Measurements from ENCODE around the gene COG3. TPM values are rescaled to one million over a fixed set of nuclear protein-coding genes. Genes with fewer than 3 reads are reported as not detected.

The COG3 gene
- total and polyA plus RNA-seq, 2 of the 13 experiments (the other 11 are each of a cell fraction or from before 2014, with no cell fraction given), result 37.8 to 47.5 TPM

DNA sequence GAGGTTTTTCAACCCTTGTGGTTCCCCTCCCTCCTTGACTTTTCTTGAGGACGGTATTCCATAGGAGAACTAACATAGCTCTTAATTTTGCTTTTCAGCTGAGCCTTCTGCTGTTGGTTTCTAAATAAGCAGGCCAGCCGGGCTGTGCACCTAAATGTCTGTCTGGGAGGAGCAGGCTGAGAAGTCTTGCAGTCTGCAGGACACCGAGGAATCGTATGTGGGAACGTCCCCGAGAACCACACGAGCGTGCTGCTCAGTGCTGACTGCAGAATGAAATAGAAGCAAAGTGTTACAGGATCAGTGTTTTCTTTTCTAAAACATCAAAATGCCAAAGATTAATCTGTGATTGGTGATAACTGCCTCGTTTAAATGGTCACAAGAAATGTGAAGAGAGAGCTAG, 69.9 kb downstream of the COG3 start:
- DNase-seq (ENCODE audit: low spot score) (no peak), FAIRE-seq (no peak), ATAC-seq (no peak)
- intact Hi-C loops (cut with micrococcal nuclease; ENCODE audit: unreplicated experiment) (no loop called here), in situ Hi-C loops (cut with HindIII; ENCODE audit: extremely low pct_ligation_motif_present, low pct_unique_long_range_greater_than_20kb) (no loop called here)
- CTCF ChIA-PET (ENCODE audit: low intra/inter-chr PET ratio, low total read pairs), result no interaction called here
- no peak for TF ChIP-seq HMG20A (CRISPR knock-in tag; IDR thresholded peaks at IDR 0.05; ENCODE audit: borderline replicate concordance)
- no peak for TF ChIP-seq NFYC (CRISPR knock-in tag; IDR thresholded peaks at IDR 0.05)
- no peak for TF ChIP-seq ZFYVE20 (CRISPR knock-in tag; IDR thresholded peaks at IDR 0.05; ENCODE audit: borderline replicate concordance, low read depth)
- no peak for TF ChIP-seq ZNF292 (CRISPR knock-in tag; IDR thresholded peaks at IDR 0.05; ENCODE audit: borderline replicate concordance, low read depth)
- TF ChIP-seq ZNF3 (CRISPR knock-in tag; IDR thresholded peaks at IDR 0.05), result no peak
- no peak for TF ChIP-seq RCOR2 (CRISPR knock-in tag; IDR thresholded peaks at IDR 0.05)
- TF ChIP-seq SATB2 (CRISPR knock-in tag; IDR thresholded peaks at IDR 0.05), result no peak
- no peak for TF ChIP-seq ETS1 (CRISPR knock-in tag; IDR thresholded peaks at IDR 0.05)
- TF ChIP-seq POLR2AphosphoS5 (IDR thresholded peaks at IDR 0.05; ENCODE audit: low read depth, low read length), result no peak
- TF ChIP-seq ZNF431 (CRISPR knock-in tag; IDR thresholded peaks at IDR 0.05; ENCODE audit: borderline replicate concordance, low read depth), result no peak
- no peak for TF ChIP-seq ZNF263 (CRISPR knock-in tag; IDR thresholded peaks at IDR 0.05)
- H4K20me1 ChIP-seq (ENCODE audit: insufficient read depth, low read length), result no peaks in the 10 kb centered on the region
- no peaks in the 10 kb centered on the region for H3K27me3 ChIP-seq (ENCODE audit: control insufficient read depth in 1 of 2, insufficient read depth in 2 of 2, low read length in 2 of 2)
- H3K27ac ChIP-seq (ENCODE audit: extremely low read length, insufficient read depth, low read length), result no peak overlapping the region
- no TSS peak for BruUV-seq (replicated peaks)
- H3K4me2 ChIP-seq (ENCODE audit: low read depth, low read length), result no peak overlapping the region
- 95% methylated on average over 9 of the region's 9 CpGs for whole genome bisulfite sequencing (ENCODE audit: low lambda C conversion rate)
- no peaks in the 10 kb centered on the region for H3K4me1 ChIP-seq (ENCODE audit: insufficient read depth, low read length)
- no peak overlapping the region for H2AFZ ChIP-seq (ENCODE audit: low read length)
- no peak overlapping the region for H3K4me3 ChIP-seq (replicated peaks in 1 of 3; ENCODE audit: insufficient read depth in 1 of 3, low read depth in 2 of 3, low read length in 3 of 3)
- peaks cover 13 to 53% of the 10 kb centered on the region in 2 experiments for H3K36me3 ChIP-seq (replicated peaks in 1 of 2; ENCODE audit: control insufficient read depth in 1 of 2, insufficient read depth in 2 of 2, low read length in 2 of 2)
- H3K79me2 ChIP-seq (ENCODE audit: insufficient read depth, low read length), result no peaks in the 10 kb centered on the region
- POLR2A ChIA-PET, result no interaction called here
- H3K9ac ChIP-seq (ENCODE audit: insufficient read depth, low read depth, low read length), result no peak overlapping the region
- no peaks in the 10 kb centered on the region for H3K9me3 ChIP-seq (ENCODE audit: low read length)
